GM20000 (cell line): ENCODE results near the gene ROS1.
"Not testable (repeated sequence)": the region's sequence is repeated elsewhere in the genome, so short reads cannot be mapped to it uniquely, and the experiment has no call there.

Source experiments
- DNase-seq: peaks from one replicate; pipeline ENCODE4 v3.0.0; 2012; ENCODE audit warnings: low spot score
- CTCF ChIP-seq: IDR thresholded peaks from 2 replicates; pipeline ENCODE4 v1.5.1; 2012; ENCODE audit warnings: mild to moderate bottlenecking, control low read depth; ENCODE audit errors: extremely low read depth, missing control alignments

ROS1 gene

GRCh38 chr6:117381749-117382148 is 44.0 kb downstream of the ROS1 start:
- no peak for TF ChIP-seq CTCF

GRCh38 chr6:117380298-117380697 is 45.4 kb downstream of the ROS1 start:
- no peak for TF ChIP-seq CTCF

More at GRCh38 chr6:117381749-117382148, 44.0 kb downstream of the ROS1 start:
- no peak for DNase-seq

GRCh38 chr6:117375446-117375845 is 50.3 kb downstream of the ROS1 start:
- TF ChIP-seq CTCF = no peak
- DNase-seq = no peak

More at GRCh38 chr6:117380298-117380697, 45.4 kb downstream of the ROS1 start:
- no peak for DNase-seq

GRCh38 chr6:117373211-117373813 is 52.4 kb downstream of the ROS1 start:
- no peak for DNase-seq
- TF ChIP-seq CTCF = no peak

DNA sequence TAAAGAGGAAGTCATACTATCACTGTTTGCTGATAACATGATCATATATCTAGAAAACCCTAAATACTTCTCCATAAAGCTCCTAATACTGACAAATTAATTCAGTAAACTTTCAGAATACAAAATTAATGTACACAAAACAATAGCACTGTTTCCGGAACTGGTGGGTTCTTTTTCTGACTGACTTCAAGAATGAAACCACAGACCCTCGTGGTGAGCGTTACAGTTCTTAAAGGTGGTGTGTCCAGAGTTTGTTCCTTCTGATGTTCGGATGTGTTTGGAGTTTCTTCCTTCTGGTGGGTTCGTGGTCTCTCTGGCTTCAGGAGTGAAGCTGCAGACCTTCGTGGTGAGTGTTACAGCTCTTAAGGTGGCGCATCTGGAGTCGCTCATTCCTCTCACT is 53.5 kb downstream of the ROS1 start:
- DNase-seq = not testable (repeated sequence)

DNA sequence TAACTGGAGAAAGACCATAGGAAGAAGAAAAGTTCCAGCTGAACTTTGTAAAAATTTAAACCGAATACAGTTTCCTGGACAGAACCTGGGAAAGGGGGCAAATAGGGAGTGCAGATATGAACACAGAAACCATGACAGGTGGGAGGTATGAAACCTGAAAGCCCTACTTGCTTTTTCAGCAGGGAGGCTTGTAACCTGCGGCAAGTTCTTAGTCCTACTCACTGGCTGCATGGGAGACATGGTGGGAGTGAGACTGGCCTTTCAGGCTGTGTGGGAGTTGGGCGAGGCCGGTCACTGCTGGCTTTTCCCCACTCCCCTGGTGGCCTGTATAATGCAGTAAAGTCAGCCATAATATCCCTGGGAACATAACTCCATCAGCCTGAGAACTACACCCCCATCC is 54.2 kb downstream of the ROS1 start:
- no peak for TF ChIP-seq CTCF
- no peak for DNase-seq

GRCh38 chr6:117359581-117359980 is 66.2 kb downstream of the ROS1 start:
- TF ChIP-seq CTCF = no peak
- DNase-seq = no peak

DNA sequence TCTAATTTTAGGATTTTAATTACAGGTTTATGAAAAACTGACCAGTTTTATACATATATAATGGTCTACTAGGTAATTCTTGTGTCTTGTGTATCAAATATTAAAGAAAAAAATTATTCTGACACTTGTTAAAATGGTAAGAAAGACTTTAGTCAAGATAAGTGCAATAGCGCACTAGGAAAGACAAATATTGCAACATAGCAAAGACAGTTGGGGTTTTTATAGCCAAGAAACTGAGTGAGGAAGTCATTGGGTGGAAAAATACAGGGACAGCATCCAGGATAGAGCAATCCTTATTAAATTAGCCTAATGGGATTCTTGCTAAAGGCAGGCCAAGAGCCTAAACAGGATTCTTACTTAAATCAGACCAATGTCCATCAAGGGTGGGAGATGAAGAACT is 71.1 kb downstream of the ROS1 start:
- no peak for DNase-seq
- no peak for TF ChIP-seq CTCF
